HG02885 (cell line): ENCODE data around the gene EHBP1.

Experiments
- ATAC-seq: cut with Tn5 transposase; IDR thresholded peaks from one replicate; pipeline ENCODE4 v1.9.1; 2021; ENCODE audit warnings: mild to moderate bottlenecking; ENCODE audit not compliant: unreplicated experiment, poor library complexity

The EHBP1 gene

DNA sequence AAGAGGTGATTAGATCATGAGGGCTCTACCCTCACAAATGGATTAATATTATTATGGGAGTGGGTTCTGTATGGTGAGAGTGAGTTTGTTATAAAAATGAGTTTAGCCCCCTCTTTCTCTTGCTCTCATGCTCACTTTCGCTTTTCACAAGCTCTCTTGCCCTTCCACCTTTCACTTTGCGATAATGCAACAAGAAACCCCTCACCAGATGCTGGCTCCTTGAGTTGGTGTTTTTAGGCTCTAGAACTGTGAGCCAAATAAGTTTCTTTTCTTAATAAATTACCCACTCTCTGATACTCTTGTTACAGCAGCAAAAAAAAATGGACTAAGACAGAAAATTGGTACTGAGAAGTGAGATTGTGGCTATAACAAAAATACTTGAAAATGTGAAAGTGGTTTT is 106.5 kb downstream of the EHBP1 start:
- ATAC-seq, result no peak

- ATAC-seq, result no peak
Measured at GRCh38 chr2:62812921-62813825, 107.7 kb downstream of the EHBP1 start.

GRCh38 chr2:62814123-62814522 is 108.6 kb downstream of the EHBP1 start:
- no peak for ATAC-seq

DNA sequence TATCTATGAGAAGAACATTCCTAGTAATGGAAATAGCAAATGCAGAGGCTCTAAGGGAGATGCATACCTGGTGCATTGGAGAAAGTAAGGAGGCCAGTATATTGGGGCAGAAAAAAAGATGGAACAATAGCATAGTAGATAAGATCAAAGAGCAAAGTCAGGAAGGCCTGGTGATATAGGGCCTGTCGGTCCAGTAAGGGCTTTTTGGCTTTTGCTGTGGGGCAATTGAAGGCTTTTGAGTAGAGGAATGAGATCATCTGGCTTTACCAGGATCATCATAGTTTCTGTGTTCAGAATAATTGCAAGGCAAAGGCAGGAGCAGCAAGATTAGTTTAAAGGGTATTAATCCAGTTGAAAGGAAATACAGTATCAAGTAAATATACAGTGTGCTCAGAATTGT is 111.8 kb downstream of the EHBP1 start:
- no peak for ATAC-seq

GRCh38 chr2:62817995-62818713 is 112.6 kb downstream of the EHBP1 start:
- no peak for ATAC-seq

GRCh38 chr2:62822549-62822948 is 117.0 kb downstream of the EHBP1 start:
- ATAC-seq, result no peak

DNA sequence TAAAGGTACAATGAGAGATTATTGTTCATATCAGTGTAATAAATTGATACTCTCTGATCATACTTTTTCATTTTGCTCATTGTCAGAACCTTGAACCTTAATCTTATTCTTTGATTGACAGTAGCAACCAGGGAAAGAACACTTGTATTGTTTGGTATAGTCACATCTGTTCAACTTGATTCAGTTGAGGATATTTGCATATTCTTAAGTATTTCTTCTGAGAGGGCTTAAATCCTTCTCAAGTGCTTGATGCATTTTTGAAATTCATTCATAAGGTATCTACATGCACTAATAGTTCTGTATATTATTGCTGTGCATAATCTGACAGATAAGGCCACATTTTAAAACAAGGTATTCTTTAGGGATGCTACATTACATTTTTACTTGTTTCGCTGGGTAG is 118.9 kb downstream of the EHBP1 start:
- ATAC-seq, result no peak

DNA sequence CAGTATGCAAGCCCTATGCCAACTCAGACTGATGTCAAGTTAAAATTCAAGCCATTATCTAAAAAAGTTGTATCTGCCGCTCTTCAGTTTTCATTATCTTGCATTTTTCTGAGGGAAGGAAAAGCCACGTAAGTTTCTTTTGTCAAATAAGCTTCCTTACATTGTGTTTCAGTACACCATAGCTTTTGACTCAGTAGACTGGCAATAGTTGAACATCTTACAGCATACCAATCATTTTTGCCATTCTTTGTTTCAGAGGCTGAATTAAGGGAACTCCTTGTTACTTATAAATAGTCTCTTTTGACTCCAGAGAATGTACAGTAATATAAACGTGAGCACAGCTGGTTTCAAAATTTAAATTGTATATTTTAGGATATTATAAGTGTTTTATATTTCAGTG is 120.6 kb downstream of the EHBP1 start:
- ATAC-seq, result no peak

DNA sequence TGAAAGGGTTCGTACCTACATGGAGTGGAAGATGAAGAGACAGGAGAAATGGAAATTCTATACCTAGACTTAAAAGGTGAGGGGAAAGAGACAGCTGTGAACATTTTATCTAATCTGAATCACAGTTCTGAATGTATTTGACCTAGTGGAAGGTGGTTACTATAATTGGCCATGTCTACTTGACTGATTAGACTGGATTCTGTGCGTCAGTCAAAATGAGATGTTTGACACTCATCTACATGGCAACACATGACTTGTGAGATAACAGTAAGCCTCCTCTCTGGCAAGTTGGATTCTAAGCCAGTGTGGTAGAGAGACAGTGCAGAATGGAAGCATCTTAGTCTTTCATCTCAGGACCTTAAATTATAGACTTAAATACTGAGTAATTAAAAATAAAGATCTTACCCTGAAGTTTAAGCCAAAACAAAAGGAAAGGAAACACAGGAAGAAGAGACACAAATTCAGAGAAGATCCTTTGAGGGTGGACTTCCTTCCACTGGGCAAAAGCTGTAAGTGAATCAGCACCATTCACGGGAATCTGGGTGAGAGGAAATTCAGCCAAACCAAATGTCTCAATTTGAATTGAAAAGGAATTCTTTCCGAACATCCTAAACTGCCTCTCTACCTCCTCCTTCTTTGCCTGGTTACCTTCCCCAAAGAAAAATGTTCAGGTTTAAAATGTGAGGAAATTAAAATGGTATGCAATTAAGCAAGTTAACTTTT is 121.6 kb downstream of the EHBP1 start:
- no peak for ATAC-seq

DNA sequence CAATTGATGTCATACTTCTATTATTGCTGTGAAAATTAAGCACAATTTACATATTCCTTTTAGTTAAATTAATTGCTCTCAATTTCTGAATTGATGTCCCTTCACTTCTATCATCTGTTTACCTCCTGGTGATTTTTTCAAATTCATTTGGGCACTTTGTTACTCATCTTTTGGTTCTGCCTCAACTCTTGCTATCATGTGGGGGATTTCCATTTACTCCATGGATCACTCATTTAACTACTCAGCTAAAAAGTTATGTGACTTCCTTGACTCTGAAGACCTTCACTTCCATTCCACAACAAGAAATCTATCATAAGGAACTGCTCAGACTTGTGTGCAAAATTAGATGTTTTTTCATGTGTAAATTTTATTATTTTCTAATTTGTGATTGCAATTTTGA is 126.2 kb downstream of the EHBP1 start:
- ATAC-seq, result no peak

GRCh38 chr2:62844311-62845090 is 139.0 kb downstream of the EHBP1 start:
- no peak for ATAC-seq

DNA sequence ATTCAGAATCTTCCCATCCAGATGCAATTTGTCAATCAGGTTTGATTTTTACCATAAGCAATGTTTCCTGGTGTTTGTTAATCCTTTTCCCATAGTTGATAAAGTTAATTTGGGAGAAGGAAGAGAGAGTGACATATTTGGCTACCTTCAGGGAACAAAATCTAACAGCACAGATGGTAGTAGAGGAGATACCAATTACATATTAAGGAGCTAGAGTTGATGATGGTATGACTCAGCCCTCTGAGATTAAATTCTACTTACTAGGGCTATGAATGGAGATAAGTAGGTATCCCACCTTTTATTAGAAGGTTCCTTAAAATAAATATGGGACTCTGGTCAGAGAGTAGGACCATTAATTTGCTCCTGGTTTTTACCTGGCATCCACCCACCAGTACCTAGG is 139.7 kb downstream of the EHBP1 start:
- ATAC-seq, result no peak

DNA sequence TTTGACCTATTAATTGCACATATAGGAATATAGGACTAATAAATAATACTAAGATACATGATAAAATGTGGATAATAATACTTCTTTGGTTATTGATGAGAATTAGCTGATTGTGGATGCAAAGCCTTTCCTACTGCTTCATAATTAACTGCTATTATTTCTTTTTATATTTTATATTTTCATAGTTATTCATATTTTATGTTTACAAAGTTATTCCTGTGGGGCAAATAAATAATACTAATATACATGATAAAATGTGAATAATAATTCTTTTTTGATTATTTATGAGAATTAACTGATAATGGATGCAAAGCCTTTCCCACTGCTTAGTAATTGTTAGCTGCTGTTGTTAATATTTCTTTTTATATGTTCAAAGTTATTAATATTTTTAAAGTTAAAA is 146.7 kb downstream of the EHBP1 start:
- no peak for ATAC-seq

- no peak for ATAC-seq
Measured at GRCh38 chr2:62854600-62855514, 149.3 kb downstream of the EHBP1 start.

DNA sequence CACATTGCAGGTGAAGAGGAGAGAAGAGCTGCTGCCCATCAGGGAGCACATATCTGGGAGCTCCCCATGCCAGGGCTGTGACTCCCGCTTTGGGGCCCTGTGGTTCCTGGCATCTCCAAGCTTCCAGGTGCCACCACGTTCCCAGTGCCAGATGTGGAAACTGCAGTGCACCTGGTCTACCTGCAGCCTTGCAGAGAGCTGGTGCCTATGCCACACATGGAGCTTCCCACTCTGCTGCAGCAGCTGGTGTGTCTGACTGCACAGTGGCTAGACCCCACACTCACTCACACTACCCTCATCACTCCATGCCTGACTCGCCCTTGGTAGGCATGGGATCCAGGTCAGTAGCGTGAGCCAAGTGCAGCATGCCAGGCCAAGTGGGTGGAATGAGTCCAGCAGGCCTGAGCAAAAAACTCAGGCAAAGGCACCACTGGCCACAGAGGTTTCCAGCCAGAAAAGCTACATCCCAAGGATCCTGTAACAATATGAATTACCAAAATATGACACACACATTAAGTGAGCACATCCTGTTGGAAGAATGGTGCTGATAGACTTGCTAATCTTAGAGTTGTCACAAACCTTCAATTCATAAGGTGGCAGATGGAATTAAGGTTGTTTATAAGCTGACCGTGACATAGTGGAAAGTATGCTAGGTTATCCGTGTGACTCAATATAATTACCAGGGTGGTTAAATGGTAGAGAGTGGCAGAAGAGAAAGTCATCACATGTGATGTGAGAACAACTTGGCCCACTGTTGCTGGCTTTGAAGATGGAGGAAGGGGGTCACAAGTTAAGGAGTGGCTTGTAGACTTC is 150.9 kb downstream of the EHBP1 start:
- no peak for ATAC-seq

- no peak for ATAC-seq
Measured at GRCh38 chr2:62857139-62857931, 151.8 kb downstream of the EHBP1 start.

DNA sequence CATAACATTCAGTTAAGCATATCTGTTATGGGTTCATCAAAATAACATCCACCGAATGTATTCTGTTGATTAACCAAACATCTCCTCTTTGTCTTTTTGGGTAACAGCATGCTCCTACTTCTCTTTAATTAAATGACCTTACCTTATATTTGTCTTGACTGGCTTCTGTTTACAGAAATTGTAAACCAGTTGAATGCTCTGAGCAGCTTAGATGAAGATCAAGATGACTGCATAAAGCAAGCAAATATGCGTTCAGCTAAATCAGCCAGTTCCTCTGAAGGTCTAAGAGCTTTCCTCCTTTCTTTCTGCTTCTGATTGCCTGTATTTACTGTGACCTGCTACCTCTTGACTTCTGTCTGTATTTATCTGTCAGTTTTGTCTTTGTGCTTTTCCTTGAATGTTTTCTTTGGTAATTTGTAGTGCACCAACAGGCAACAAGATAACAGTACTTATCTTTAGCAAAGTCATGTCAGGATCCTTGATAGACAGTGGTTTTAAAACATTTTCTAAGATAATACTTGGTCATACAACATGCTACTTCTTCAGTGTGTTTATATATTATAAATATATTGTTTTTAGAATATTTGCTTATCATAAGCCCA is 152.8 kb downstream of the EHBP1 start:
- no peak for ATAC-seq
